NCI-H1092 (cell line): Measurements from ENCODE around the gene CA14.
"Not testable (repeated sequence)": the region's sequence is repeated elsewhere in the genome, so short reads cannot be mapped to it uniquely, and the experiment has no call there.

Source experiments
- DNase-seq: peaks from one replicate; lab custom pipeline; 2025; lab: John Stamatoyannopoulos, UW

Gene CA14

GRCh38 chr1:150257624-150258585 is at the start of gene CA14:
TSS of gene CA14 (plus strand) at chr1:150257774. CDS start at chr1:150258129, 355 bp downstream.
- no peak for DNase-seq

GRCh38 chr1:150208460-150208859 is 49.1 kb upstream of the CA14 start:
- not testable (repeated sequence) for DNase-seq

DNA sequence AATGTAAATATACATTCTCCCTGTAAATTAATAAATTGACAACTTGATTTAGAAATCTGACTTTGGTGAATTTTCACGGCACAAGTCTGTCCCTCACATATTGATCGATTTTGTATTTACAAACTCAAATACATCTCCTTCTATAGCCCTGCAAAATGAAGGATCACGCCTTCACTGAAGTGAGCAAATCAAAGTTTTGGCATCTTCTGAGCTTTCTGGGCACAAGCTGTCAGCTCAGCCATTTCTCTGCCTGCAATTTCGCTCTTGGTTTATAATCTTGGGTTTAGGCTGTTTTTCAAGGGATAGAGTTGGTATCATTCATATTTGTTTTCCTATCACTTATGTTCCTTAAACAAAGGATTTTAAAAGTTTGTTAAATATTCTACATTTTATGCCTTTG is 47.5 kb upstream of the CA14 start:
- no peak for DNase-seq

- DNase-seq, result no peak
These were observed 46.9 kb upstream of the CA14 start for GRCh38 chr1:150210706-150211105.

GRCh38 chr1:150212070-150212469 is 45.5 kb upstream of the CA14 start:
- DNase-seq, result no peak

DNA sequence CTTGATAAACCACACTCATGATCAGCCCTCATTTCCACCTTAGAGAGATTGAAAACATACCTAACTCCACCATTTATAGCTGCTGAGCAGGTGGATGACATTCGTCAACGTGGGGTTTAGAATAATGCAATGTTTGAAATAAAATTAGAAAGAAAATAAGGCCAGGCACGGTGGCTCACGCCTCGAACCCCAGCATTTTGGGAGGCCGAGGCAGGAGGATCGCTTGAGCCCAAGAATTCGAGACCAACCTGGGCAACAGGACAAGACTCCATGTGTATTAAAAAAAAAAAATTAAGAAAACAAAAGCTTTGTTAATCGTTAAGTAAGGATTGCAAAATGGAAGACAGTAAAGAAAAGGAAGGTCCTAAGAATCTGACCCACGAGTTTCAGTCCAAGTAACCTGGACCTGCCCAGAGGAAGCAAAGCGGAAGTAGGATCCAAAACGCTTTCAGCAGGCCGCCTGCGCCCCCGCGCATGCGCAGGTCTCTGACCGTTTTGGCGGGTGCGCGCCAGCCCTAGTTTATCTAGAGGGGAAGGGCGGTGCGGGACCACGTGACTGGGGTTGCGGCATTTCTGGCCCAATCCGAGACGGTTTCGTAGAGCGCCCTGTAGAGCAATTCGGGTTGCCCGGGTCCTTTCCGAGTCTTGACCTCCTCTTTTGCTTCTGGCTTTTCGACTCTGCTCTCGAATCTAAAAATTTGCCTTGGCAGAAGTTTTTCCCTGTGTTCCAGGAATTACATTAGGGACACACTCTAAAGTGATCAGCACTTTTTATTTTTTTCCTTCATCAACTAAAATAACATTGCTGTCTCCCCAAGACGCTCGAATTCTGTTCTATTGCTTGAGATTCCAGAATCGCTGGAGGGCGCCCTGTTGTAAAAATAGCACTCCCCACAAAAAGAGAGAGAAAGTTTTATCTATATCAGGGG is 44.1 kb upstream of the CA14 start:
- peak; percentile 95 for DNase-seq

DNA sequence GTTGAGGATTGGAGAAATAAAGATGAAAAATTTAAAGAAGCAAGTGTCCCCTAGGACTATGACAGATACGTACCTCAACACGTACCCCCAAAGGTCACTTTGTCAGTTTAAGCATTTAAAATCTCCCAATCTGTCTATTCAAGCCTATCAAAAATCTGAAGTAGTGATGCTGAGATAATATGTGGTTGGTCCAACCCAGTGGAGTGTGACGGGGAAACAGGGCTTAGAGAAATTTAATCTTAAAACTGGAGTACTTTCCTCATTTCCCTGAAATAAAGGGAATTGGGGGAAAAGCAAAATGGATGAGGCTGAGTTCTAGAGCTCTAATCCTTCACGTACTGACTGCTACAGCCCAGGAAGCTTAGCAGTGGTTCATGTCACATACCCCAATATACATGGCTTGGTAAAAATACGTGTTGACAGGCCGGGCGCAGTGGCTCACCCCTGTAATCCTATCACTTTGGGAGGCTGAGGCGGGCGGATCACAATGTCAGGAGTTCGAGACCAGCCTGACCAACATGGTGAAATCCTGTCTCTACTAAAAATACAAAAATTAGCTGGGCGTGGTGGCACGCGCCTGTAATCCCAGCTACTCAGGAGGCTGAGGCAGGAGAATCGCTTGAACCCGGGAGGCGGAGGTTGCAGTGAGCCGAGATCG is 43.3 kb upstream of the CA14 start:
- DNase-seq, result not testable (repeated sequence)

DNA sequence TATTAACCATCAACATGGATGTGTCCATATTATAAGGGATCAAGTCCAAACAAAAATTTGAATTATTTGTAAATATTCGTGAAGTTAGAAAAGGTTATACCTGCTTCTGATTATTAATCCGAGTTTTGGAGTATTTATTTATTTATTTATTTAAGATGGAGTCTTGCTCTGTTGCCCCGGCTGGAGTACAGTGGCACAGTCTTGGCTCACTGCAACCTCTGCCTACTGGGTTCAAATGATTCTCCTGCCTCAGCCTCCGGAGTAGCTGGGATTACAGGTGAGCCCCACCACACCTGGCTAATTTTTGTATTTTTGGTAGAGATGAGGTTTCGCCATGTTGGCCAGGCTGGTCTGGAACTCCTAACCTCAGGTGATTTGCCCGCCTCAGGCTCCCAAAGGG is 41.7 kb upstream of the CA14 start:
- DNase-seq, result not testable (repeated sequence)

DNA sequence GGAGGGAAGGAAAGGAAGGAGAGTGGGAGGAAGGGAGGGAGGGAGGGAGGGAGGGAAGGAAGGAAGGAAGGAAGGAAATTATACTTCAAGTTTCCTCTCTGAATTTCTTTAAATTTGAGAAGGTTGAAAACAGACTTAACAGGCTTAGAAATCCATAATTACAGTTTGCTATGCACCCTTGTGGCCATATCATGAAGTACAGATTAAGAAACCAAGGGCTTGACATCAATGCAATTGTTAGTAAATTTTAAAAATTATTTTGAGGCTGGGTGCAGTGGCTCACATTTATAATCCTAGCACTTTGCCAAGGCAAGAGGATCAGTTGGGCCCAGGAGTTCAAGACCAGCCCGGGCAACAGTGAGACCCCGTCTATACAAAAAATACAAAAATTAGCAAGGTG is 36.0 kb upstream of the CA14 start:
- DNase-seq, result no peak

GRCh38 chr1:150224983-150225382 is 32.6 kb upstream of the CA14 start:
- DNase-seq, result no peak

GRCh38 chr1:150225546-150225945 is 32.0 kb upstream of the CA14 start:
- DNase-seq, result no peak

DNA sequence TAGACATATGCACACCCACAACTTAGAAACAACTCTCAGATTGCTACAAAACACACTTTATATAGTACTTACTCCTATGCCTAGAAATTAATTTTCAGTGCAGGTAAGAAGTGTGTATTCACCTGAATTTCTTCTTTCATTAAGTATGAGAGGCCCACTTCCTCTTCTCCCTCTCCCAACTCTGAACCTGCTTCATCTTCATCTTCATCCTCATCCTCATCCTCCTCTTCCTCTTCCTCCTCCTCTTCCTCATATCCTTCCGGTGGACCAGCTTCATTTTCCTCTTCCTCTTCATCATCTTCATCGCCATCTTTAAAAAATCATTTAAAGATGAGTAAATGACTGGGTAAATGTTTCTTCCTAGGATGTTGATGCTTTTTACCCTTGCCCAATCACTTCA is 31.1 kb upstream of the CA14 start:
- no peak for DNase-seq

DNA sequence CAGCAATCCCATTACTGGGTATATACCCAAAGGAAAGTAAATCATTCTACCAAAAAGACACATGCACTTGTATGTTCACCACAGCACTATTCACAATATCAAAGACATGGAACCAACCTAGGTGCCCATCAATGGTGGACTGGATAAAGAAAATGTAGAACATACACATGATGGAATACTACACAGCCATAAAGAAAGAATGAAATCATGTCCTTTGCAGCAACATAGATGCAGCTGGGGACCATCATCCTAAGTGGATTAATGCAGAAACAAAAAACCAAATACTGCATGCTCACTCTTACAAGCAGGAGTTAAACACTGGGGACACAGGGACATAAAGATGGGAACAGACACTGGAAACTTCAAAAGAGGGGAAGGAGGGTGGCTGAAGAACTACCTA is 30.3 kb upstream of the CA14 start:
- DNase-seq, result no peak

DNA sequence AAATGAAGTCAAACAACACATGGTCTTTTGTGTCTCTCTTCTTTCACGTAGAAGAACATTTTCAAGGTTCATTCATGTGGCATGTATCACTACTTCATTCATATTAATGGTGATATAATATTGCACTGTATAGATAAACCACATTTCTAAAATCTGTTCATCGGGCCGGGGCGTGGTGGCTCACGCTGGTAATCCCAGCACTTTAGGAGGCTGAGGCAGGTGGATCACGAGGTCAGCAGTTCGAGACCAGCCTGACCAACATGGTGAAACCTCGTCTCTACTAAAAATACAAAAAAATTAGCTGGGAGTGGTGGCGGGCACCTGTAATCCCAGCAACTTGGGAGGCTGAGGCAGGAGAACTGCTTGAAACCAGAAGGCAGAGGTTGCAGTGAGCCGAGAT is 29.3 kb upstream of the CA14 start:
- DNase-seq, result not testable (repeated sequence)

- not testable (repeated sequence) for DNase-seq
These were observed 24.7 kb upstream of the CA14 start for GRCh38 chr1:150232921-150233320.

GRCh38 chr1:150233359-150234308 is 23.9 kb upstream of the CA14 start:
- DNase-seq, result no peak

- no peak for DNase-seq
These were observed 23.3 kb upstream of the CA14 start for GRCh38 chr1:150234309-150234565.

GRCh38 chr1:150234566-150235293 is 22.8 kb upstream of the CA14 start:
- peak; percentile 35 for DNase-seq

DNA sequence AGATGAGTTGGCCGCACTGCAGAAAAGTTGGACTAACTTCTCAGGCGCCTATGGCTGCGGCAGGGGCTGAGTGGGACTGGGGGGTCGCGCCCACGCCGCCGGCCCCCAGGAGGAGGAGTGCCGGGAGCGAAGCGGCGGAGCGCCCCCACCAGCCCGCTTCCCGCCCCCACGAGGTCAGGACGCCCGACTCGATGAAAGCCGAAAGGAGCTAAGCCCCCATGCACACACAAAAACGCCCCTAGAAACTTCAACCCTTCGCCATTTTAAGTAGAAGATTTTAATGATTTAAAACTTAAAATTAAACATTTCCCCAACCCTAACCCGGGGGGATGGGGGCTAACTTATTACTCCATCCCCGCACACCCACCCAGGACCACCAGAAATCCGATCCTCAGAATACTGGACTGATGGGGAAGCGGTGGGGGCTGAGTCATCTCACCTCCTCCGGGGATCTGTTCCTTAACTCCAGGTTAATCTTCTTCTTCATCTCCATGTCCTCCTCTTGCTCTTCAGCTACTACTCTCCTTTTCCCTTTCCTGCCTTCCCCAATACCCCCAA is 22.2 kb upstream of the CA14 start:
- DNase-seq, result peak; percentile 25
